Activated CD4-positive, alpha-beta memory T cell treated with anti-CD3 and anti-CD28 coated beads for 36 hours (primary cell): ENCODE results near the gene GPR18. TPM values are rescaled to one million over a fixed set of nuclear protein-coding genes. Genes with fewer than 3 reads are reported as not detected.
A peak's percentile ranks its signal among the peaks of the same experiment; 100 is the strongest.

Source experiments
- CTCF ChIA-PET: fragments of 350-600 bp; sonication (Branson Sonifier 250); formaldehyde crosslinking; loops from one replicate; lab custom pipeline; 2021; ENCODE audit warnings: antibody characterized with exemption, inconsistent platforms; lab: Charles Lee
- POLR2A ChIA-PET: fragments of 350-600 bp; sonication (Branson Sonifier 250); formaldehyde crosslinking; loops from one replicate; lab custom pipeline; 2021; ENCODE audit warnings: antibody characterized with exemption; lab: Charles Lee
- DNase-seq: peaks from one replicate; pipeline ENCODE4 v3.0.0-alpha.2; 2020
- H3K27ac Mint-ChIP-seq: one replicate; pipeline ENCODE4 v1.8.0; 2021; ENCODE audit warnings: mixed read lengths
- H3K27me3 Mint-ChIP-seq: one replicate; pipeline ENCODE4 v1.8.0; 2021; ENCODE audit warnings: mixed read lengths
- H3K36me3 Mint-ChIP-seq: one replicate; pipeline ENCODE4 v1.8.0; 2021; ENCODE audit warnings: mixed read lengths
- H3K4me1 Mint-ChIP-seq: one replicate; pipeline ENCODE4 v1.8.0; 2021; ENCODE audit warnings: low read depth, mixed read lengths
- H3K4me3 Mint-ChIP-seq: one replicate; pipeline ENCODE4 v1.8.0; 2021; ENCODE audit warnings: mild to moderate bottlenecking, mixed read lengths
- H3K9me3 Mint-ChIP-seq: one replicate; pipeline ENCODE4 v1.8.0; 2021; ENCODE audit warnings: mixed read lengths
- intact Hi-C: fragments of 100-400 bp; cut with micrococcal nuclease; formaldehyde crosslinking; loops from one replicate; pipeline ENCODE4 v1.15.1; 2023
- total RNA-seq, 2 experiments: library from RNA; stranded (reverse); gene quantifications; one replicate each; pipeline ENCODE4 v1.2.3, GENCODE V29; 2021

GPR18 gene
- total RNA-seq, 2 experiments from 2014 or later, result 2.4 to 2.8 TPM

DNA sequence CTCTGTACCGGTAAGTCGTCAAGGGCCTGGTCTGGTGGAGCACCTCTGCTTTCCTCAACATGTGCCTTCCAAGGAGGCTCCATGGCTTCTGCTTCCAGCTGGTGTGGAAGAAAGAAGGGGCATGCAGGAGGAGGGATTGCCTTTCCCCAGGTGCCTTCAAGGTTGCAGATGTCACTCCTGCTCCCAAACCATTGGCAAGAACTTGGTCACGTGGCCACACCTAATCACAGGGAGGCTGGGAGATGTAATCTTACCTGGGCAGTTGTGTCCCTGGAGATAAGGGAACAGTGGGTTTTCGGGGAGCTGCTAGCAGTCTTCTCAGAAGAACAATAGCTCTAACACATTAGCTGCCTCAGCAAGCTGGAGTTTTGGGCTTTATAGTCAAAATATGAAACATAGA, 9.7 kb upstream of the GPR18 start:
- intact Hi-C loops, result loop anchor here (2.0 to 5.0 kb wide), 2 partner anchors 229 to 339 kb away; partner anchors contain the start of gene CLYBL
- H3K4me3 Mint-ChIP-seq, result no peak overlapping the region
- CTCF ChIA-PET, result interaction anchor here (0.8 to 11.2 kb wide), 11 partner anchors 10 to 428 kb away, joined by 3 to 271 read pairs (median 20); partner anchors contain the start of gene GPR18
- no peak overlapping the region for H3K27ac Mint-ChIP-seq
- H3K4me1 Mint-ChIP-seq, result peaks cover 63% of the 10 kb centered on the region
- no peak for DNase-seq
- H3K36me3 Mint-ChIP-seq, result peaks cover 20% of the 10 kb centered on the region
- no peaks in the 10 kb centered on the region for H3K27me3 Mint-ChIP-seq
- H3K9me3 Mint-ChIP-seq, result peaks cover 9% of the 10 kb centered on the region
- POLR2A ChIA-PET, result no interaction called here

- Mint-ChIP-seq H3K36me3 (peaks cover 10% of the 10 kb centered on the region), H3K4me3 (no peak overlapping the region), H3K27ac (no peak overlapping the region), H3K9me3 (no peaks in the 10 kb centered on the region), H3K27me3 (no peaks in the 10 kb centered on the region), H3K4me1 (peaks cover 59% of the 10 kb centered on the region)
- intact Hi-C loops, result loop anchor here (5.0 kb wide), 1 partner anchor 230 kb away; no protein-coding TSS in a partner anchor
- ChIA-PET POLR2A (interaction anchor here (3.0 kb wide), 1 partner anchor 65 kb away, joined by 21 read pairs; the partner anchor contains the start of gene UBAC2), CTCF (interaction anchor here (0.6 to 11.2 kb wide), 30 partner anchors 8 to 427 kb away, joined by 3 to 271 read pairs (median 6); partner anchors contain the start of genes GPR18 and UBAC2)
- no peak for DNase-seq
These were observed 8.6 kb upstream of the GPR18 start for GRCh38 chr13:99266827-99267226.

- peaks cover 58% of the 10 kb centered on the region for H3K4me1 Mint-ChIP-seq
- H3K9me3 Mint-ChIP-seq, result no peaks in the 10 kb centered on the region
- H3K27me3 Mint-ChIP-seq, result no peaks in the 10 kb centered on the region
- DNase-seq, result no peak
- H3K36me3 Mint-ChIP-seq, result peaks cover 6% of the 10 kb centered on the region
- POLR2A ChIA-PET, result interaction anchor here (0.6 to 3.0 kb wide), 4 partner anchors 8 to 89 kb away, joined by 3 to 21 read pairs (median 4); partner anchors contain the start of gene UBAC2
- CTCF ChIA-PET, result interaction anchor here (0.6 to 11.2 kb wide), 60 partner anchors 9 to 724 kb away, joined by 3 to 271 read pairs (median 4); partner anchors contain the start of genes GPR183 and UBAC2
- H3K27ac Mint-ChIP-seq, result peak overlapping the region; percentile 72
- intact Hi-C loops, result loop anchor here (1.0 to 5.0 kb wide), 2 partner anchors 90 to 231 kb away; no protein-coding TSS in a partner anchor
- peak overlapping the region; percentile 50 for H3K4me3 Mint-ChIP-seq
These were observed 7.7 kb upstream of the GPR18 start for GRCh38 chr13:99265821-99266426.

GRCh38 chr13:99265162-99265800, 7.1 kb upstream of the GPR18 start:
- ChIA-PET CTCF (interaction anchor here (0.6 to 11.2 kb wide), 38 partner anchors 8 to 723 kb away, joined by 3 to 271 read pairs (median 6); partner anchors contain the start of genes GPR183 and UBAC2), POLR2A (interaction anchor here (0.6 to 3.0 kb wide), 3 partner anchors 14 to 89 kb away, joined by 3 to 21 read pairs (median 4); partner anchors contain the start of gene UBAC2)
- H3K27ac Mint-ChIP-seq, result peak overlapping the region; percentile 72
- intact Hi-C loops, result loop anchor here (1.0 to 5.0 kb wide), 2 partner anchors 89 to 232 kb away; no protein-coding TSS in a partner anchor
- H3K9me3 Mint-ChIP-seq, result no peaks in the 10 kb centered on the region
- peak; percentile 74 for DNase-seq
- peaks cover 6% of the 10 kb centered on the region for H3K36me3 Mint-ChIP-seq
- peaks cover 58% of the 10 kb centered on the region for H3K4me1 Mint-ChIP-seq
- peak overlapping the region; percentile 50 for H3K4me3 Mint-ChIP-seq
- no peaks in the 10 kb centered on the region for H3K27me3 Mint-ChIP-seq

GRCh38 chr13:99264051-99264450, 5.9 kb upstream of the GPR18 start:
- no peak overlapping the region for H3K27ac Mint-ChIP-seq
- CTCF ChIA-PET, result interaction anchor here (0.6 to 7.5 kb wide), 10 partner anchors 9 to 172 kb away, joined by 3 to 221 read pairs (median 4); partner anchors contain the start of gene UBAC2
- intact Hi-C loops, result no loop called here
- H3K9me3 Mint-ChIP-seq, result no peaks in the 10 kb centered on the region
- H3K4me1 Mint-ChIP-seq, result peaks cover 63% of the 10 kb centered on the region
- DNase-seq, result no peak
- peaks cover 14% of the 10 kb centered on the region for H3K36me3 Mint-ChIP-seq
- no peaks in the 10 kb centered on the region for H3K27me3 Mint-ChIP-seq
- H3K4me3 Mint-ChIP-seq, result no peak overlapping the region
- POLR2A ChIA-PET, result interaction anchor here (0.6 to 3.0 kb wide), 2 partner anchors 62 to 94 kb away, joined by 5 to 21 read pairs; partner anchors contain the start of gene UBAC2

DNA sequence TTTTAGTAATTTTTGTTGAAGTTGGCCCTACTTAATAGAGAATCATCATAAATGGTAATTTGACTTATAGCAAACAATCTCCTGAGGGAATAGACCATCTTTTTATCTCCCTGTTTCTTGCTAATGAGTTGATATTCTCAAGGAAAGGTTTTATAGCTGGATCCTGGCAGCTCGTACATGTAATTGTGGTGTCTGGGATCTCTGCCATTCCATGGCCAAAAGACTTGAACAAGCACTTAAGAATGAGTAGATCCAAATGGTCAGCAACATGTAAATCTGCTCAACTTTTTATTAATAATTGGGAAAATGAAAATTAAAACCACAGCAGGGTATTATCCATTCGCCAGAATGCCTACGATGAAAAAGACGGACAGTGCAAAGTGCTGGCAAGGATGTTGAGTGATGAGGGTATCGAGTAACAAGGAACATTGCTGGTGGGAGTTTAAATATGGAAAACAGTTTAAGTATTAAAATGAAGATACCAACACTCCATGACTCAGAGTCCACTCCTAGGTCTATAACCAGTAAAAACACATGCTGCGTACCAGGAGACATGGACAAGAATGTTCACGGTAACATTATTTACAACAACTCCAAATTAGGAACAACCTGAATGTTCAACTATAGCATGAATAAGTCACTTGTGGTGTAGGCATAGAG, 5.1 kb upstream of the GPR18 start:
- no peaks in the 10 kb centered on the region for H3K27me3 Mint-ChIP-seq
- H3K4me3 Mint-ChIP-seq, result no peak overlapping the region
- POLR2A ChIA-PET, result no interaction called here
- peaks cover 67% of the 10 kb centered on the region for H3K4me1 Mint-ChIP-seq
- DNase-seq, result no peak
- H3K36me3 Mint-ChIP-seq, result peaks cover 14% of the 10 kb centered on the region
- no peaks in the 10 kb centered on the region for H3K9me3 Mint-ChIP-seq
- intact Hi-C loops, result no loop called here
- CTCF ChIA-PET, result interaction anchor here (1.0 to 7.5 kb wide), 5 partner anchors 58 to 87 kb away, joined by 3 to 221 read pairs (median 4); partner anchors contain the start of gene UBAC2
- H3K27ac Mint-ChIP-seq, result no peak overlapping the region

- Mint-ChIP-seq H3K9me3 (no peaks in the 10 kb centered on the region), H3K36me3 (peaks cover 16% of the 10 kb centered on the region), H3K27ac (no peak overlapping the region), H3K4me3 (no peak overlapping the region), H3K4me1 (peaks cover 81% of the 10 kb centered on the region), H3K27me3 (no peaks in the 10 kb centered on the region)
- ChIA-PET POLR2A (no interaction called here), CTCF (interaction anchor here (2.1 to 2.8 kb wide), 2 partner anchors 9 to 85 kb away, joined by 13 to 26 read pairs; no protein-coding TSS in a partner anchor)
- intact Hi-C loops, result no loop called here
- DNase-seq, result no peak
These were observed 2.9 kb upstream of the GPR18 start for GRCh38 chr13:99261059-99261458.

- Mint-ChIP-seq H3K36me3 (peaks cover 17% of the 10 kb centered on the region), H3K27ac (peak overlapping the region; percentile 28), H3K9me3 (no peaks in the 10 kb centered on the region), H3K4me1 (peaks cover 81% of the 10 kb centered on the region), H3K4me3 (no peak overlapping the region), H3K27me3 (no peaks in the 10 kb centered on the region)
- intact Hi-C loops, result no loop called here
- DNase-seq, result no peak
- POLR2A ChIA-PET, result no interaction called here
- CTCF ChIA-PET, result interaction anchor here (2.1 to 2.8 kb wide), 2 partner anchors 9 to 85 kb away, joined by 13 to 26 read pairs; no protein-coding TSS in a partner anchor
These were observed 2.0 kb upstream of the GPR18 start for GRCh38 chr13:99260216-99260615.

DNA sequence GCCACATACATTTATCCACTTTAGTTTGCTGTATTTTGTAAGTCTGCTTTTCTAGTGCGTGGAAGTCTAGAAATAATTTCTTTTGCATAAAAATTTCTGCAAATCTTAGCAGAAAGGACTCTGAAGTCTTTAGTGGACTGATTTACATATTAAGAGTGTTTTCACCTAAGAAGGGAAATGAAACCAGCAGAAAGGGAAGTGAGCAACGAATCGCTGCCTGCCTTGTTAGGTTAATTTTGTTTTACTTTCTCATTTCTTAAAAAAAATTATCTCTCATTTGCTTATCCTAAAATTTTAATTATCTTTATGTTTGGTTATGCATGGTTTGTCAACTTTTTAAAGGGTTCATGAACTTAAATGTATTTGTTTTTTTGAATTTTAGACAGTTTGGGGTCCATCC, 767 bp upstream of the GPR18 start:
- H3K27me3 Mint-ChIP-seq, result no peaks in the 10 kb centered on the region
- H3K4me1 Mint-ChIP-seq, result peaks cover 78% of the 10 kb centered on the region
- H3K9me3 Mint-ChIP-seq, result no peaks in the 10 kb centered on the region
- H3K36me3 Mint-ChIP-seq, result peaks cover 26% of the 10 kb centered on the region
- H3K4me3 Mint-ChIP-seq, result peak overlapping the region; percentile 17
- DNase-seq, result no peak
- intact Hi-C loops, result loop anchor here (1.0 to 5.0 kb wide), 9 partner anchors 10 to 232 kb away; partner anchors contain the start of gene UBAC2
- peak overlapping the region; percentile 90 for H3K27ac Mint-ChIP-seq
- ChIA-PET POLR2A (interaction anchor here (0.6 to 2.1 kb wide), 5 partner anchors 38 to 66 kb away, joined by 3 to 22 read pairs (median 5); partner anchors contain the start of gene UBAC2), CTCF (interaction anchor here (1.0 to 3.8 kb wide), 11 partner anchors 10 to 389 kb away, joined by 3 to 38 read pairs (median 5); partner anchors contain the start of gene UBAC2)

DNA sequence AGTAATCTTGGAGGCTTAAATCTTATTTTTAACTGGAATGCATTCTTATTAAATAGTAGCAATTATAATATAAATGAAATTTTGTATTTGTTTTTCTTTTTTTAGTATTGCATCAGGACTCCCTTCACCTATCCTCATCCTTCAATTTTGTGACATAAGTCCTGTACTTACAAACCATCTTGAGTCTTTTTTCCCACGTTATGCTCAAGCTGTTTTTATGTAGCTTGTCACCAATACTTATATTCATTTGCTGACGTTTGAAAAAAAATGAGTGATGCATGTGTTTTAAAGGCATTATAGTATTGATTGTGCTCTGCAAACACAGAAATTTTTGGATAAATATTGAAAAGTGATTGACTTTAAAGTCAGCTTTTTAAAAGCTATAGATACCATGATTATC, 888 bp downstream of the GPR18 start:
- no peak overlapping the region for H3K27ac Mint-ChIP-seq
- CTCF ChIA-PET, result interaction anchor here (1.1 to 3.8 kb wide), 8 partner anchors 8 to 178 kb away, joined by 3 to 38 read pairs (median 6); no protein-coding TSS in a partner anchor
- H3K4me3 Mint-ChIP-seq, result peak overlapping the region; percentile 62
- intact Hi-C loops, result loop anchor here (5.0 kb wide), 1 partner anchor 205 kb away; no protein-coding TSS in a partner anchor
- POLR2A ChIA-PET, result interaction anchor here (1.0 to 2.1 kb wide), 7 partner anchors 9 to 178 kb away, joined by 3 to 22 read pairs (median 4); partner anchors contain the start of gene UBAC2
- H3K4me1 Mint-ChIP-seq, result peaks cover 68% of the 10 kb centered on the region
- H3K27me3 Mint-ChIP-seq, result no peaks in the 10 kb centered on the region
- no peaks in the 10 kb centered on the region for H3K9me3 Mint-ChIP-seq
- DNase-seq, result no peak
- peaks cover 30% of the 10 kb centered on the region for H3K36me3 Mint-ChIP-seq
